HG02885 (cell line): ENCODE results near the gene CRBN.

Source experiments
- ATAC-seq: cut with Tn5 transposase; IDR thresholded peaks from one replicate; pipeline ENCODE4 v1.9.1; 2021; ENCODE audit warnings: mild to moderate bottlenecking; ENCODE audit not compliant: unreplicated experiment, poor library complexity

The CRBN gene

DNA sequence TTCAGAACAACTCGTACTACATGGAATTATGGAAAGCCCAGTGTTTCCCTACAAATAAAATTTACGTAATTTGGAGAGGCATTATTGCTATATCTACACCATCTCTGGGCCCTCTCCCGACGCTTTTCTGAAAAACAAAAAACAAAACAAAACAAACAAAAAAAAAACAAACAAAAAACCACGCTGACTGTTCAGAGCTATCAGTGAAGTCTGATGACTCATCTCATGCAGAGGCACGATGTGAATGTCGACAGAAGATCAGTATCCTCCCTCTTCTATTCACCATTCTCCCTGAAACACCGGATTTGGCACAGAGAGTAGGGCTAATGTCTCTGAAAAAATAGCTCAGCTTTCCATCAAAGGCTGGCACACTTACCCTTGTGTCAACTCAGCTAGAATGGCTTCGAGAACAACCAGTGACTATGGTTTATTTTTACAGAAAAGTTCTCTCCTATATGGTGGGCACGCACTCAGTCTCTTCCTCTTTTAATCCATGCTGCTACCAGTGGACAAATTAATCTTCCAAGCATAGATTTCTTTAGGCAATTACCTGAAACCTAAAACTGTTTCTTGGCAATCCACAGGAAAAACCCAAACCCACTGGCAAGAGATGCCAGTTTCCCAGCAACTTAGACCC, 1.5 kb downstream of the CRBN start:
- ATAC-seq, result no peak

DNA sequence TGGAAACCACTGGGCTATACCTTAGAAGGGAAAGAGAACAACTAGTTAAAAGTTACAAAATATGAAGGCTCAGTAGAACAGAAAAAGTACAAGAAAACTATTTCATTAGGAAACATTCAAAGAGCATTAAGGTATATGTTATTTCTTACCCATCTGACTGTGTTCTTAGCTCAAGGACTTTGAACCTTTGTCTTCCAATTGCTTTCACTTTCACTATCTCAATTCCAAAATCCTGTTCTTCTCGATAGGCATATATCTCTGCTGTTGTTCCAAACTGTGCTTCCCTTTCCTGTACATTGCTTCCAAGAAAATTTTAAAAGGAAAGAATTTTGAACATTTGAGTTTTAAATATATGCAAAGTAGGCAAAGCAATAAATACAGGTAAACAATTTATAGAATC, 6.9 kb downstream of the CRBN start:
- no peak for ATAC-seq

GRCh38 chr3:3170998-3171397, 8.5 kb downstream of the CRBN start:
- peak; percentile 55 for ATAC-seq

- ATAC-seq, result no peak
Observed at GRCh38 chr3:3165650-3166049, 13.8 kb downstream of the CRBN start.

GRCh38 chr3:3165241-3165640, 14.2 kb downstream of the CRBN start:
- ATAC-seq, result no peak

DNA sequence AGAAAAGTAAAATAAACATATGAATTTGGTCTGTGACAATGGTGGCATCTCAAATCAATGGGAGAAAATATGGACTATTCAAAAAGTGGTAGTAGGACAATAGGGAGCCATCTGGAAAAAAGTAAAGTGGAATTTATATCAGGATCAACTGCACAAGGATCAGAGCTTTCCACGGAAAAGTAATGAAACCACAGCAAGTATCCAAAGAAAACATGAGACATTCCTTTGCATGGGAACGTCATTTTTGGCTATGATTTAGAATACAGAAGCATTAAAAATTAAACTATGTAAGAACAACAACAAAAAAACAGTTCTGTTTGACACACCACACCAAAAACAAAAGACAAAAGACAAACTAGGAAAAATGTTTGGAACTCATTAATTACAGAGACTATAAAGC, 18.7 kb downstream of the CRBN start:
- no peak for ATAC-seq

- ATAC-seq, result no peak
Observed at GRCh38 chr3:3157484-3157883, 22.0 kb downstream of the CRBN start.

GRCh38 chr3:3154879-3155610, 24.4 kb downstream of the CRBN start:
- no peak for ATAC-seq

DNA sequence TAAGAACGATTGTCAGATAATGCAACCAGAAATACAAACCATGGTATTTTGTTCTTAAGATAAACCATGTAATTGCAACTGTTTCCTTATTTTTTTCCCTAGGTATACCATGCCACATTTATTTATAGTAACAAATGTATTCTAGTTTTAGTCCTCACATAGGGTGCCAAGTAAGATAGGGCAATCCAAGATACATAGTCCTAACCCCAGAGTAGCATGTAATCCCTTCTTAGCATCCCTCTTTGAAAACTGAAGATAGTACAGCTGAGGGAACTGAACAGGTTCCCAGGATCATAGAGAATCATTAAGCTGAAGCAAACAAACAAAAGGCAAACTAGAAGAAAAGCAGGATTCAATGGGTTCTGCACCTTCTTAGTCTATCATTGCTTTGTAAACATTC, 28.0 kb downstream of the CRBN start:
- ATAC-seq, result no peak

GRCh38 chr3:3149560-3149959, 29.9 kb downstream of the CRBN start:
- ATAC-seq, result no peak

- no peak for ATAC-seq
Observed at GRCh38 chr3:3145831-3146230, 33.7 kb downstream of the CRBN start.

- peak; percentile 50 for ATAC-seq
Observed at GRCh38 chr3:3141939-3142338, 37.6 kb downstream of the CRBN start.

- no peak for ATAC-seq
Observed at GRCh38 chr3:3137526-3137925, 42.0 kb downstream of the CRBN start.

GRCh38 chr3:3134750-3135448, 44.6 kb downstream of the CRBN start:
- no peak for ATAC-seq

DNA sequence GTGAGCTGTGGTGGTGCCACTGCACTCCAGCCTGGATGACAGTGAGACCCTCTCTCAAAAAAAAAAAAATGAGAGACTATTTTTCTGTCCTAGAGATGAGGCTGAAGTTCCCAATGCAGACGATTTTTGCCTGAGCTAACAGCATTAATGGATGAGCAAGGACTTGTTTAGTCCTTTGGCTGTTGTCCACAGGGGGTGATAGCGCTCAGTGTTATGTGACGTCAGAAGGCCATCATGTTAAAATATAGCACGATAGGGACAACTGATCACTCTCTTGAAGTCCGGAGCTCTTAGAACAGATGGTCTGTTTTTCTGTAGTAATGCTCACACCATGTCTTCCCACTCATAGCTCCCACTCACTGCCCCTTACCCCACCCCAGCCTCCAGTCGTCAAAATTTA, 46.0 kb downstream of the CRBN start:
- ATAC-seq, result no peak

DNA sequence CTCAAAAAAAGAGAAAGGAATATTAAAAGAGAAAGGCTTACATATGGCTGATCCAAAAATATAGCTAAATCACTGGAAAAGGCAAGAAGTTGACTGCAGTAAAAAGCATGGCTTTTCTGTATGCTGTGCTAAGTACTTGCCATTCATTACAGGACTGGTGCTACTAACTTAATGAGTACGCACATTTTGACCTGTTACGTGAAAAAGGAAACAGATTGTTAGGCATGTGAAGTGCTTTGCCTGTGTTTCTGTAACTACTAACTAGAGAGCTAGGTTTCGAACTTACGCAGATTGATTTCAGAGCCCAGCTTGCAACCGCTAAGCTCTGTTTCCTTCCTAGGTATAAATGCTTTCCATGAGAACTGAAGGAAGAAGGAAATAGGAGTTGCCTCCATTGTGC, 49.9 kb downstream of the CRBN start:
- no peak for ATAC-seq

GRCh38 chr3:3127432-3128010, 52.0 kb downstream of the CRBN start:
- ATAC-seq, result peak; percentile 37

DNA sequence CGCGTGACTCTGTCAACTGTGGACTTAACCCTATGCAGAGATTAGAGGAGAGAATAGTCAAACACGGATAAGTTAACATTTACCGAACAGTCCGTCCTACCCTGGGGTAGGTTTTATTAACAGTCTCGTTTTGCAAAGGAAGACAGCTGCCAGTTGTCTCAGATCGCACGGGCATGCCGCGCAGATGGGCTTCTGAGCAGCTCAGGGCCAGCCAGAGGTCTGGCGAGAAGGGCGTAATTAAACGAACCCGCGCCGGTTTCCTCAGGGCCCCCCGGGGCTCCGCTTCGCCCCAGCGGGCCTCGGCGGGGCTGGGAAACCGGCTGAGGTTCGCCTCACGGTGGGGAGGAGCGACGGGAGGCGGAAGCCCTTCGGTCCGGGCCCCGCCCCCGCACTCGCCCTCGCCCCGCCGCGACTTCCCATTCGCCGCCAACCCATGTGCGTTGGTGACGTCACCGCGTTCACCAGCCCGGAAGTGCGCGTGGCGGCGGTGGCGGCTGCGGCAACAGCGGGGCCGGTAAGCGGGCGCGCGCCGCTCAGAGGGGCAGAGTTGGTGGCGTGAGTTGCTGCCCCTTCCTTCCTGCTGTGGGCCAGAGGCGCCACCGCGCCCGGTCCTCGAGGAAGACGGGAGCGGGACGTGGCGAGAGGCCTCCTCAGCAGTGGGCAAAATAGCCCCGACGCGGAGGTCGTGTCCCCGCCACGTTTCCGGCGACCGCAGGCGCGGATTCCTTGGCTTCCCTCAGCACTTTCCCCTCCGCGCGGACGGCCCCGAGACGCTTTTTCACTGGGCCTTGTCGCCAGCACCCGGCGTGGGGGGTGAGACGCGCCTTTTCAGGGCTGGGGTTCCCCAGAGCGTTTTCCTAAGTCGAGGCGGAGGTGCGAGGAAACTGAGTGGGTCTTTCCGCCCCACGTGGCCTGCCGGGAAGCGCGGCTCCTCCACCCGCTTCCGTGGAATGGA, 52.7 kb downstream of the CRBN start, which contains the start of gene TRNT1:
TSS of gene TRNT1 (plus strand) at position 464 of the 955 bp plus-strand sequence. CDS start 2,101 bp downstream, outside the sequence.
- peak; percentile 92 for ATAC-seq

GRCh38 chr3:3125977-3126376, 53.5 kb downstream of the CRBN start:
- no peak for ATAC-seq

DNA sequence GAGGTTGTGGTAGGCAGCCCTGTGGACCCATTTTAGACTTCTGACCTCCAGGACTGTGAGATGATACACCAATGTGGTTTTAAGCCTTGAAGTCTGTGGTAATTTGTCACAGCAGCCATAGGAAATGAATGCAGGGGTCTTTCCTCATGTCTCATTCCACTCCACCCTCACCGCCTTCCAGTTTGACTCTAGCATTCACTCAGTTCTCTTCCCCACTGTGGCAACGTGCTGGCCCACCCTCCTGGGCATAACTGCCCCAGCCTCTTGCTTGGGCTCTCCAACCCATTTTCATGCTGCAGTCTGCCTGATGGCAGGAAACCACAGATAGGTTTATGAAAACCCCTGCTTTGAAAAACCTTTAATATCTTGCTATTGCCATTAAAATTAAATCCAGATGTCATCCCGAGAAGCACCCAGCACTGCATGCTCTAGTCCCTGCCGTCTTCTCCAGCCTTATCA, 60.1 kb downstream of the CRBN start:
- ATAC-seq, result peak; percentile 60
